K562 (cell line): ENCODE data around the gene FAM98C. TPM values are rescaled to one million over a fixed set of nuclear protein-coding genes. Genes with fewer than 3 reads are reported as not detected.

Experiments
- ATF1 ChIP-seq, 2 experiments: fragments of 450-650 bp in 1 of 2; IDR thresholded peaks; 2 replicates each; pipeline ENCODE4 v1.6.1; 2016; ENCODE audit warnings: missing compliant biosample characterization in 1 of 2, missing genetic modification characterization in 1 of 2
- ETS2 ChIP-seq: IDR thresholded peaks from 2 replicates; pipeline ENCODE4 v1.6.1; 2016; ENCODE audit warnings: borderline replicate concordance, missing genetic modification characterization, mild to moderate bottlenecking, moderate library complexity, missing compliant biosample characterization; ENCODE audit not compliant: poor library complexity, severe bottlenecking
- FOXA1 ChIP-seq: fragments of 450-650 bp; IDR thresholded peaks from 2 replicates; pipeline ENCODE4 v1.6.1; 2016; ENCODE audit warnings: mild to moderate bottlenecking, borderline replicate concordance
- GATA2 ChIP-seq: sonication (generic); formaldehyde crosslinking; IDR thresholded peaks from 2 replicates; pipeline ENCODE4 v1.4.0; 2020; ENCODE audit warnings: mild to moderate bottlenecking, missing genetic modification reagents
- ILF3 ChIP-seq: fragments of 450-650 bp; IDR thresholded peaks from 2 replicates; pipeline ENCODE4 v1.6.1; 2018; ENCODE audit warnings: antibody characterized with exemption, mild to moderate bottlenecking, moderate library complexity, borderline replicate concordance
- PHB ChIP-seq: fragments of 250-450 bp; sonication (Bioruptor Pico); IDR thresholded peaks from 2 replicates; pipeline ENCODE4 v1.5.0; 2021
- RBM15 ChIP-seq: fragments of 200-400 bp; formaldehyde crosslinking; IDR thresholded peaks from 2 replicates; pipeline ENCODE4 v1.6.1; 2018; ENCODE audit warnings: mild to moderate bottlenecking, low read length, moderate library complexity; ENCODE audit not compliant: insufficient read depth
- SRSF7 ChIP-seq: fragments of 200-400 bp; formaldehyde crosslinking; optimal IDR thresholded peaks from 2 replicates; pipeline ENCODE3; 2017; ENCODE audit warnings: mild to moderate bottlenecking, low read depth, low read length
- TEAD4 ChIP-seq, 2 experiments: sonication (generic) in 1 of 2; formaldehyde crosslinking in 1 of 2; IDR thresholded peaks; 2 replicates each; pipeline versions ENCODE4 v1.6.1 to v1.8.0; 2012 to 2022; ENCODE audit warnings: borderline replicate concordance in 1 of 2, inconsistent platforms in 1 of 2, low read length in 1 of 2, mild to moderate bottlenecking in 1 of 2, missing genetic modification reagents in 1 of 2
- ZNF232 ChIP-seq: sonication (generic); formaldehyde crosslinking; IDR thresholded peaks from 2 replicates; pipeline ENCODE4 v1.8.0; 2022; ENCODE audit warnings: mild to moderate bottlenecking, missing genetic modification reagents
- ZNF445 ChIP-seq: fragments of 250-450 bp; sonication (Bioruptor Pico); IDR thresholded peaks from 2 replicates; pipeline ENCODE4 v1.4.0; 2020; ENCODE audit warnings: low read depth, mild to moderate bottlenecking, moderate library complexity
- ZNF586 ChIP-seq: fragments of 450-650 bp; formaldehyde crosslinking; conservative IDR thresholded peaks from 2 replicates; pipeline ENCODE4 v1.4.0; 2020; ENCODE audit warnings: mild to moderate bottlenecking, moderate library complexity
- polyA plus RNA-seq, 8 experiments: library from polyadenylated mRNA; depleted of rRNA in 4 of 8; stranded (reverse) in 5 of 8; unstranded in 3 of 8; fragments of >200 nt; fragmentation: Nextera tagmentation in 2 of 8; fragmentation: Illumina TruSeq in 1 of 8; extraction: Ambion mirVana in 2 of 8; extraction: Trizol in 1 of 8; gene quantifications; 2 replicates each; pipeline versions ENCODE4 v1.2.1 to v1.2.3, GENCODE V29; 2011 to 2014; ENCODE audit warnings: inconsistent platforms in 1 of 8, missing spikeins in 1 of 8
- total RNA-seq, 7 experiments: library from RNA; depleted of rRNA in 6 of 7; stranded (reverse); fragments of >200 nt in 6 of 7; fragmentation: Illumina TruSeq in 2 of 7; extraction: Trizol in 2 of 7; gene quantifications; 2 replicates each; pipeline versions ENCODE4 v1.2.1 to v1.2.3, GENCODE V29; 2011 to 2021; ENCODE audit warnings: low replicate concordance in 1 of 7
- TF ChIP-seq, protein P1 (sequence below): fragments of 250-450 bp; sonication (Bioruptor Pico); IDR thresholded peaks from 2 replicates; pipeline ENCODE4 v1.6.1; 2021; ENCODE audit warnings: mild to moderate bottlenecking
- TF ChIP-seq, protein P2 (sequence below): fragments of 450-650 bp; IDR thresholded peaks from 2 replicates; pipeline ENCODE4 v1.6.1; 2017; ENCODE audit warnings: antibody characterized with exemption
- TF ChIP-seq, protein P3 (sequence below): fragments of 200-800 bp; sonication (Bioruptor generic); IDR thresholded peaks from 2 replicates; pipeline ENCODE4 v1.6.1; 2016; ENCODE audit warnings: missing genetic modification characterization, missing compliant biosample characterization
- TF ChIP-seq, protein P4 (sequence below), 2 experiments: fragments of 150-350 bp in 1 of 2; IDR thresholded peaks; 2 replicates each; pipeline ENCODE4 v1.6.1; 2012 to 2016; ENCODE audit warnings: low read depth in 2 of 2, low read length in 2 of 2, mild to moderate bottlenecking in 1 of 2, moderate library complexity in 1 of 2

FAM98C gene
- total and polyA plus RNA-seq, 9 of the 15 experiments (the other 6 are each of a cell fraction or from before 2014, with no cell fraction given) = 1.7 to 43.8 (median 13.7) TPM

DNA sequence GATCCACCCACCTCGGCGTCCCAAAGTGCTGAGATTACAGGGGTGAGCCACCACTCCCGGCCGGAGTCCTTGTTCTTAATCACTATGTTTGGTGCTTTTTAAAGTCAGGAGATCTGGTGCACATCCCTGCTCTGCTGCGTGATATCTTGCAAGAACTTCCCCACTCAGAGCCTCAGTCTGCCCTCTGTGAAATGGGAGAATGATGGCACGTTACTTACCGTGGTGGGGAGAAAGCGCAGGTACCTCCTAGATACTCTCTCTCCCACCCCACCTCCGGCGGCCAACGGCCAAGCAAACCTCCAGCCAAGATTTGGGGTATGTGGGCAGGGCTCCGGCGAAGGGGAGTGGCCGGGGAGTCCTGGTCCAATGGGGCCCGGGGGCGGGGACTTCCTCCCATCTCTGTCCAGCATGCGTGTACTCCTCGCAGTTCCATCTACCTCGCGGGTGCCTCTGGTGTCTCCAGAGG, 30.4 kb downstream of the FAM98C start, which contains the start of gene RYR1 (continued):
- TF ChIP-seq RBM15 (no peak), ZNF586 (CRISPR knock-in tag) (no peak), FOXA1 (no peak), GATA2 (no peak), ZNF445 (no peak), SRSF7 (no peak), ZNF232 (no peak), ETS2 (tag) (no peak), TEAD4 (IDR thresholded peaks at IDR 0.05; ENCODE audit: low read length) (0 out of 2 replicates have a peak, but pooled peaks have one; percentile 5), TEAD4 (CRISPR knock-in tag; IDR thresholded peaks at IDR 0.05; ENCODE audit: borderline replicate concordance) (no peak), ATF1 (CRISPR knock-in tag; IDR thresholded peaks at IDR 0.05) (no peak), ATF1 (tag; IDR thresholded peaks at IDR 0.05) (peak; percentile 23; the same call in 1 of the 2 replicates), PHB (CRISPR knock-in tag) (no peak), ILF3 (no peak)
- TF ChIP-seq, protein P1, sequence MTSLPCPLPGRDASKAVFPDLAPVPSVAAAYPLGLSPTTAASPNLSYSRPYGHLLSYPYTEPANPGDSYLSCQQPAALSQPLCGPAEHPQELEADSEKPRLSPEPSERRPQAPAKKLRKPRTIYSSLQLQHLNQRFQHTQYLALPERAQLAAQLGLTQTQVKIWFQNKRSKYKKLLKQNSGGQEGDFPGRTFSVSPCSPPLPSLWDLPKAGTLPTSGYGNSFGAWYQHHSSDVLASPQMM (CRISPR knock-in tag) = no peak
- TF ChIP-seq, protein P2, sequence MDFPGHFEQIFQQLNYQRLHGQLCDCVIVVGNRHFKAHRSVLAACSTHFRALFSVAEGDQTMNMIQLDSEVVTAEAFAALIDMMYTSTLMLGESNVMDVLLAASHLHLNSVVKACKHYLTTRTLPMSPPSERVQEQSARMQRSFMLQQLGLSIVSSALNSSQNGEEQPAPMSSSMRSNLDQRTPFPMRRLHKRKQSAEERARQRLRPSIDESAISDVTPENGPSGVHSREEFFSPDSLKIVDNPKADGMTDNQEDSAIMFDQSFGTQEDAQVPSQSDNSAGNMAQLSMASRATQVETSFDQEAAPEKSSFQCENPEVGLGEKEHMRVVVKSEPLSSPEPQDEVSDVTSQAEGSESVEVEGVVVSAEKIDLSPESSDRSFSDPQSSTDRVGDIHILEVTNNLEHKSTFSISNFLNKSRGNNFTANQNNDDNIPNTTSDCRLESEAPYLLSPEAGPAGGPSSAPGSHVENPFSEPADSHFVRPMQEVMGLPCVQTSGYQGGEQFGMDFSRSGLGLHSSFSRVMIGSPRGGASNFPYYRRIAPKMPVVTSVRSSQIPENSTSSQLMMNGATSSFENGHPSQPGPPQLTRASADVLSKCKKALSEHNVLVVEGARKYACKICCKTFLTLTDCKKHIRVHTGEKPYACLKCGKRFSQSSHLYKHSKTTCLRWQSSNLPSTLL = no peak
- TF ChIP-seq, protein P3, sequence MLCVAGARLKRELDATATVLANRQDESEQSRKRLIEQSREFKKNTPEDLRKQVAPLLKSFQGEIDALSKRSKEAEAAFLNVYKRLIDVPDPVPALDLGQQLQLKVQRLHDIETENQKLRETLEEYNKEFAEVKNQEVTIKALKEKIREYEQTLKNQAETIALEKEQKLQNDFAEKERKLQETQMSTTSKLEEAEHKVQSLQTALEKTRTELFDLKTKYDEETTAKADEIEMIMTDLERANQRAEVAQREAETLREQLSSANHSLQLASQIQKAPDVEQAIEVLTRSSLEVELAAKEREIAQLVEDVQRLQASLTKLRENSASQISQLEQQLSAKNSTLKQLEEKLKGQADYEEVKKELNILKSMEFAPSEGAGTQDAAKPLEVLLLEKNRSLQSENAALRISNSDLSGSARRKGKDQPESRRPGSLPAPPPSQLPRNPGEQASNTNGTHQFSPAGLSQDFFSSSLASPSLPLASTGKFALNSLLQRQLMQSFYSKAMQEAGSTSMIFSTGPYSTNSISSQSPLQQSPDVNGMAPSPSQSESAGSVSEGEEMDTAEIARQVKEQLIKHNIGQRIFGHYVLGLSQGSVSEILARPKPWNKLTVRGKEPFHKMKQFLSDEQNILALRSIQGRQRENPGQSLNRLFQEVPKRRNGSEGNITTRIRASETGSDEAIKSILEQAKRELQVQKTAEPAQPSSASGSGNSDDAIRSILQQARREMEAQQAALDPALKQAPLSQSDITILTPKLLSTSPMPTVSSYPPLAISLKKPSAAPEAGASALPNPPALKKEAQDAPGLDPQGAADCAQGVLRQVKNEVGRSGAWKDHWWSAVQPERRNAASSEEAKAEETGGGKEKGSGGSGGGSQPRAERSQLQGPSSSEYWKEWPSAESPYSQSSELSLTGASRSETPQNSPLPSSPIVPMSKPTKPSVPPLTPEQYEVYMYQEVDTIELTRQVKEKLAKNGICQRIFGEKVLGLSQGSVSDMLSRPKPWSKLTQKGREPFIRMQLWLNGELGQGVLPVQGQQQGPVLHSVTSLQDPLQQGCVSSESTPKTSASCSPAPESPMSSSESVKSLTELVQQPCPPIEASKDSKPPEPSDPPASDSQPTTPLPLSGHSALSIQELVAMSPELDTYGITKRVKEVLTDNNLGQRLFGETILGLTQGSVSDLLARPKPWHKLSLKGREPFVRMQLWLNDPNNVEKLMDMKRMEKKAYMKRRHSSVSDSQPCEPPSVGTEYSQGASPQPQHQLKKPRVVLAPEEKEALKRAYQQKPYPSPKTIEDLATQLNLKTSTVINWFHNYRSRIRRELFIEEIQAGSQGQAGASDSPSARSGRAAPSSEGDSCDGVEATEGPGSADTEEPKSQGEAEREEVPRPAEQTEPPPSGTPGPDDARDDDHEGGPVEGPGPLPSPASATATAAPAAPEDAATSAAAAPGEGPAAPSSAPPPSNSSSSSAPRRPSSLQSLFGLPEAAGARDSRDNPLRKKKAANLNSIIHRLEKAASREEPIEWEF = no peak
- TF ChIP-seq, protein P4, sequence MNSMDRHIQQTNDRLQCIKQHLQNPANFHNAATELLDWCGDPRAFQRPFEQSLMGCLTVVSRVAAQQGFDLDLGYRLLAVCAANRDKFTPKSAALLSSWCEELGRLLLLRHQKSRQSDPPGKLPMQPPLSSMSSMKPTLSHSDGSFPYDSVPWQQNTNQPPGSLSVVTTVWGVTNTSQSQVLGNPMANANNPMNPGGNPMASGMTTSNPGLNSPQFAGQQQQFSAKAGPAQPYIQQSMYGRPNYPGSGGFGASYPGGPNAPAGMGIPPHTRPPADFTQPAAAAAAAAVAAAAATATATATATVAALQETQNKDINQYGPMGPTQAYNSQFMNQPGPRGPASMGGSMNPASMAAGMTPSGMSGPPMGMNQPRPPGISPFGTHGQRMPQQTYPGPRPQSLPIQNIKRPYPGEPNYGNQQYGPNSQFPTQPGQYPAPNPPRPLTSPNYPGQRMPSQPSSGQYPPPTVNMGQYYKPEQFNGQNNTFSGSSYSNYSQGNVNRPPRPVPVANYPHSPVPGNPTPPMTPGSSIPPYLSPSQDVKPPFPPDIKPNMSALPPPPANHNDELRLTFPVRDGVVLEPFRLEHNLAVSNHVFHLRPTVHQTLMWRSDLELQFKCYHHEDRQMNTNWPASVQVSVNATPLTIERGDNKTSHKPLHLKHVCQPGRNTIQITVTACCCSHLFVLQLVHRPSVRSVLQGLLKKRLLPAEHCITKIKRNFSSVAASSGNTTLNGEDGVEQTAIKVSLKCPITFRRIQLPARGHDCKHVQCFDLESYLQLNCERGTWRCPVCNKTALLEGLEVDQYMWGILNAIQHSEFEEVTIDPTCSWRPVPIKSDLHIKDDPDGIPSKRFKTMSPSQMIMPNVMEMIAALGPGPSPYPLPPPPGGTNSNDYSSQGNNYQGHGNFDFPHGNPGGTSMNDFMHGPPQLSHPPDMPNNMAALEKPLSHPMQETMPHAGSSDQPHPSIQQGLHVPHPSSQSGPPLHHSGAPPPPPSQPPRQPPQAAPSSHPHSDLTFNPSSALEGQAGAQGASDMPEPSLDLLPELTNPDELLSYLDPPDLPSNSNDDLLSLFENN (IDR thresholded peaks at IDR 0.05; ENCODE audit: low read depth in 2 of 2, low read length in 2 of 2) = no peak
